ENCODE data around the gene SPPL2C. TPM values are rescaled to one million over a fixed set of nuclear protein-coding genes. Genes with fewer than 3 reads are reported as not detected.

SPPL2C gene
- total RNA-seq, 6 experiments from 2014 or later: not detected

DNA sequence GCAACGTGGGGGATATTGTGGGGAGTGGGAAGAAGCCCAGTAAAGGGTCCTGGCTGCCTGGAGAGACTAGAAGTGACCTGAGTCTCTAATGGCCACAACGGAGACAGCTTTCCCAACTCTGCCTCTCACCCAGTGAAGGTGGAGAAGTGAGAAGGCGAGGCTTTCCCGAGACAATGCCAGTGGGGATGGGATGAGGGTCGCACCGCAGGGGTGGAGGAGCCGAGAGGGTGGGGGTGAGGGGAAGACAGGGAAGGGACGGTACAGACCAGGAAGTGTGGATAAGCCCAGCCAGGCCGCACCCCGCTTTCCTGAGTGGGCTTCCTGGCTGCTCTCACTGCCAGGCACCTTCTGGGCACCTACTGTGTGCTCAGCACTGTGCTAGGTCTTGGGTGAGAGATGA is 7.5 kb upstream of the SPPL2C start:
- Mint-ChIP-seq H3K36me3 (ENCODE audit: low read depth) (no peaks in the 10 kb centered on the region), H3K4me3 (no peak overlapping the region)
- TF ChIP-seq CTCF (IDR thresholded peaks at IDR 0.05): no peak

DNA sequence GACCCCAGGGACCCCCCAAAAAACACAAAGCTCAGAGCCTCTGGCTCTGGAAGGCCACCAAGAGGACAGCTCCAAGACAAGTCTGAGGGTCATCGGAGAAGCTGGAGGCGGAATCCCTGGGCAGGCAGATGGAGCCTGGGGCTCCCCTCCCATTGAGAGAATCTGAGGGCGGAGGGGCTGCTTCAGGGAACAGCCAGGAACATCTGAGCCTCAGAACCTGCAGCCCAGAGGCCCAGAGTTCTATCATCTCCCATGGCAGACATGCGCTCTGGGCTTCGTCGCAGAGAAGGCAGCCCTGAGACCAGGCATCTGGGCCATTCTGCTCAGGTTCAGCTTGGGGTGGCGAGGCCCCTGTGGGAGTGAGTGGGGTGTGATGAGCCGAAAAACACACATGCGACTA is 7.1 kb upstream of the SPPL2C start:
- Mint-ChIP-seq H3K9me3 (no peaks in the 10 kb centered on the region), H3K27me3 (ENCODE audit: insufficient read depth) (peaks cover 32% of the 10 kb centered on the region), H3K4me1 (ENCODE audit: low read depth) (no peaks in the 10 kb centered on the region), H3K4me3 (no peak overlapping the region), H3K36me3 (ENCODE audit: low read depth) (no peaks in the 10 kb centered on the region), H3K27ac (no peak overlapping the region)
- TF ChIP-seq CTCF (IDR thresholded peaks at IDR 0.05): no peak
- no peak for DNase-seq

More for the DNA sequence above, 7.5 kb upstream of the SPPL2C start:
- Mint-ChIP-seq H3K9me3 (no peaks in the 10 kb centered on the region), H3K27me3 (ENCODE audit: insufficient read depth) (peaks cover 29% of the 10 kb centered on the region), H3K27ac (no peak overlapping the region), H3K4me1 (ENCODE audit: low read depth) (no peaks in the 10 kb centered on the region)
- no peak for DNase-seq

- no peak for TF ChIP-seq CTCF (IDR thresholded peaks at IDR 0.05)
- H3K4me1 Mint-ChIP-seq (ENCODE audit: low read depth): no peaks in the 10 kb centered on the region
- no peak for DNase-seq
- peaks cover 40% of the 10 kb centered on the region for H3K27me3 Mint-ChIP-seq (ENCODE audit: insufficient read depth)
- no peaks in the 10 kb centered on the region for H3K36me3 Mint-ChIP-seq (ENCODE audit: low read depth)
- H3K4me3 Mint-ChIP-seq: no peak overlapping the region
- H3K9me3 Mint-ChIP-seq: no peaks in the 10 kb centered on the region
- H3K27ac Mint-ChIP-seq: no peak overlapping the region
Measured at GRCh38 chr17:45838751-45839295, 5.9 kb upstream of the SPPL2C start.

GRCh38 chr17:45839442-45839841 is 5.2 kb upstream of the SPPL2C start:
- Mint-ChIP-seq H3K4me3 (no peak overlapping the region), H3K9me3 (no peaks in the 10 kb centered on the region), H3K4me1 (ENCODE audit: low read depth) (no peaks in the 10 kb centered on the region), H3K36me3 (ENCODE audit: low read depth) (no peaks in the 10 kb centered on the region), H3K27ac (no peak overlapping the region), H3K27me3 (ENCODE audit: insufficient read depth) (peaks cover 38% of the 10 kb centered on the region)
- no peak for DNase-seq
- TF ChIP-seq CTCF (IDR thresholded peaks at IDR 0.05): no peak

DNA sequence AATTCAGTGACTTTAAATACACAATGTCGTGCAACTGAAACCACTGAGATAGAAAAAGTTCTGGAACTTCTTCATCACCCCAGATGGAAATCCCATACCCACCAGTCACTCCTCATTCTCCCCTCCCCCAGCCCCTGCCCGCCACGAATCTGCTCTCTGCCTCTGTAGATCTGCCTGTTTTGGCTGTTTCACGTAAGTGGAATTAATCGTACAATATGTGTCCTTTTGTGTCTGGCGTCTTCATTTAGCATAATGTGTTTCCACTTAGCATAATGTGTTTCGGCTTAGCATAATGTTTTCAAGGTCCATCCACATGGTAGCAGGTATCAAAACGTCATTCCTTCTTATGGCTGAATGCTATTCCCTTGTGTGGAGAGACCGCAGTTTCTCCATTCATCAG is 3.5 kb upstream of the SPPL2C start:
- no peaks in the 10 kb centered on the region for H3K9me3 Mint-ChIP-seq
- no peak for DNase-seq
- H3K36me3 Mint-ChIP-seq (ENCODE audit: low read depth): no peaks in the 10 kb centered on the region
- no peak for TF ChIP-seq CTCF (IDR thresholded peaks at IDR 0.05)
- no peak overlapping the region for H3K27ac Mint-ChIP-seq
- peaks cover 39% of the 10 kb centered on the region for H3K27me3 Mint-ChIP-seq (ENCODE audit: insufficient read depth)
- no peak overlapping the region for H3K4me3 Mint-ChIP-seq
- H3K4me1 Mint-ChIP-seq (ENCODE audit: low read depth): no peaks in the 10 kb centered on the region

Measured in HFFc6 (cell line).